22Rv1 (cell line): ENCODE results near the gene CAMK2N1.

ENCODE experiments used
- H3K27ac ChIP-seq: fragments of 450-650 bp; 2 replicates; pipeline ENCODE4 v1.5.1; 2017
- ZFX ChIP-seq: fragments of 450-650 bp; IDR thresholded peaks from 2 replicates; pipeline ENCODE4 v1.6.1; 2017; ENCODE audit warnings: antibody characterized with exemption, borderline replicate concordance
- TF ChIP-seq, protein P1 (sequence below): fragments of 450-650 bp; IDR thresholded peaks from 2 replicates; pipeline ENCODE4 v1.5.1; 2017; ENCODE audit warnings: mild to moderate bottlenecking

The CAMK2N1 gene

DNA sequence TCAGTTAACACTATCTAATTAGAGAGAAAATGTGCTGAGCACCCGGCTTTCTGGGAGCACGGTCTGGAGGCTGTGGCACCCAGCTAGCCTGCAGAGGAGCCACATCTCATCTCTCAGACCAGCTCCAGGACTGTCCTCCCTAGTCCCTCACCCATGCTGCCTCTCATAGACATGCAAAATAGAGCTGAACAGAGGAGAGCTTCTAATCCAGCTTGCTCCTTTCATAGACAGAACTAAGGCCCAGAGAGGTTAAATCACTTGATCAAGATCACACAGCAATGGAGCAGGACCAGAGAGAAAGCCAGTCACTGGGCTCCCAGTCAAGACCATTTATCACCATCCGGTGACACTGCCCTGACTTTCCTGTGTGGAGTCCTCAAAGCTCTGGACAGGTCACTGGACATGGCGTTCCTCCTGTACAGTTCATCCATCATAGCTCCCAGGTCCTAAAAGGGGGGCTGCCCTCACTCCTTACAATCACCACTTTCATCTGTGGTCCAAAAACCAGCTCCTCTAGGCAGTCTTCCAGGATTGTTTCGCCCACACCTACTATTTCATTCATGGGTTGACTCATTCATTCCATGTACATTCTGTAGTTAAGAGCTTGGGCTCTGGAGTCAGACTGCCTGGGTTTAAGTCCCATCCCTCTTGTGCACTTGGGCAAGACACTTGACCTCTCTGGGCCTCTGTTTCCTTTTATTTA, 8.8 kb upstream of the CAMK2N1 start:
- H3K27ac ChIP-seq: no peak overlapping the region
- TF ChIP-seq ZFX: no peak
- TF ChIP-seq, protein P1, sequence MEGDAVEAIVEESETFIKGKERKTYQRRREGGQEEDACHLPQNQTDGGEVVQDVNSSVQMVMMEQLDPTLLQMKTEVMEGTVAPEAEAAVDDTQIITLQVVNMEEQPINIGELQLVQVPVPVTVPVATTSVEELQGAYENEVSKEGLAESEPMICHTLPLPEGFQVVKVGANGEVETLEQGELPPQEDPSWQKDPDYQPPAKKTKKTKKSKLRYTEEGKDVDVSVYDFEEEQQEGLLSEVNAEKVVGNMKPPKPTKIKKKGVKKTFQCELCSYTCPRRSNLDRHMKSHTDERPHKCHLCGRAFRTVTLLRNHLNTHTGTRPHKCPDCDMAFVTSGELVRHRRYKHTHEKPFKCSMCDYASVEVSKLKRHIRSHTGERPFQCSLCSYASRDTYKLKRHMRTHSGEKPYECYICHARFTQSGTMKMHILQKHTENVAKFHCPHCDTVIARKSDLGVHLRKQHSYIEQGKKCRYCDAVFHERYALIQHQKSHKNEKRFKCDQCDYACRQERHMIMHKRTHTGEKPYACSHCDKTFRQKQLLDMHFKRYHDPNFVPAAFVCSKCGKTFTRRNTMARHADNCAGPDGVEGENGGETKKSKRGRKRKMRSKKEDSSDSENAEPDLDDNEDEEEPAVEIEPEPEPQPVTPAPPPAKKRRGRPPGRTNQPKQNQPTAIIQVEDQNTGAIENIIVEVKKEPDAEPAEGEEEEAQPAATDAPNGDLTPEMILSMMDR: no peak

DNA sequence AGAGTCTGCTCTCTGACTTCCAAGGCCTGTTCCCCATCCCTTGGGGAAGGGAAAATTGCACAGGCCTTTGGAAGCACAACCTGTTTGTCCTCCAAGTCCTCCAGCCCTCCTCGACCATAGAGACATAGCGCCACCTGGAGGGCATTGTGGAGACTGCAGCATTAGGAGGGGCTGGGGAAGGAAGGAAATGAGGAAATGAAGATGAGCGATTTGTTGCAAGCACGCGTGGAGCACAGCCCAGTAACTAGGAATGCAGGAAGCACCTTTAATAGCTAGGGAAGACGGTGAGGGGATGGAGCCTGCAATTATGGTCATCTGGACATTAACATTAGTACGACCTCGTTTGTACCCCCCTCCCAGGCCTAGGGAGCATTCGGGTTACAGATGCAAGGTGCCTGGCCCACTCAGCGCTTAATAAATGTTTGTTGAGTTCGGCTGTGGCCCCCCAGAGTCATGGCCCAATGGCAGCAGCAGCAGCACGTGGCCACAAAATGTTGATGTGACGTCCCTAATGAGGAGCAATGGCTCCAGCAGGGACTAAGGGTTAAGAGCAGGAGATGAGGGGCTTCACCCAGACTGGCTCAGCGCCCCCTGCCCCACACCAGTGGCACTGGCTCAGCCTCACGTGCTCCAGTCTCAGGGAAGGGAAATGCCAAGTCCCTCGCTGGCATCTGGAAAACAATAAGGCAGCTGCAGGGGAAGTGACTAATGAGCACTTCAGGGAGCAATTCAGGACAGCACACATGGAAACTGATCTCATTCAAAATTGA, 8.0 kb upstream of the CAMK2N1 start:
- H3K27ac ChIP-seq: no peak overlapping the region
- no peak for TF ChIP-seq ZFX
- TF ChIP-seq, protein P1: peak; percentile 88

DNA sequence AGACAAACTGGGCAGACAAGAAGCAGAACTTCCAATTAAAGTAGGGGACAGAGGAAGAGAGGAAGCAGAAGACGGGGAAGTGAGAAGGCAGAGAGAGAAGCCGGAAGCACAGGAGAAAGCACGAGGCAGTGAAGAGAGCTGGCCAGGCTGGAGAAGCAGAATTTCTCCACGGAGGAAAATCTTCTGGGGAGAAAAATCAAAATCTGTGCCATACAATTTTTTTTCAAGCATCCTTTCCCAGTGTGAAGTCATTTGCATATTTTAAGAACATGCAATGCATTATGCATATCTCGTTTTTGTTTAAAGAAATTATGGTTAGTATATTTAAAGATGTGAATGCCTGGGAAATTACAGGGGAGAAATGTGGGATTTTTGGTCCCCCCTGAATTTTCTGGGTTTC, 7.3 kb upstream of the CAMK2N1 start:
- TF ChIP-seq, protein P1: no peak
- TF ChIP-seq ZFX: no peak
- no peak overlapping the region for H3K27ac ChIP-seq

DNA sequence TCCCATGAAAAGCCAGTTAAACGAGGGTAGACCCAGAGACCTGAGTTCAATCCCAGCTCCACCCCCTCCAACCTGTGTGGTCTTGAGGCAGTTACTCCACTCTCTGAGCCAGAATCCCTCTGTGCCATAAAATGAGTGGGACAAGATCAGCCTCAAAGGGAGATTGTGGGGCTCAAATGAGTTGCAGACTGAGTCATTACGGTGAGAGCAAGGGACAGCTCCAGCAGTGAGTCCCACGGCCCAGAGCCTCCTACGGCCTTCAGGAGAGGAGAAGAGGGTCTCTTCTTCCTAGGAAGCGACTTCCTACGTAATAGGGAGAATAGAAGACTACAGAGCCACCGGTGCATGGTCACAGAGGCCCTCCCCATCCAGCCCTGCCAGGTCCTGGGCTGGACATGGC, 6.7 kb upstream of the CAMK2N1 start:
- TF ChIP-seq, protein P1: no peak
- no peak for TF ChIP-seq ZFX
- H3K27ac ChIP-seq: no peak overlapping the region

DNA sequence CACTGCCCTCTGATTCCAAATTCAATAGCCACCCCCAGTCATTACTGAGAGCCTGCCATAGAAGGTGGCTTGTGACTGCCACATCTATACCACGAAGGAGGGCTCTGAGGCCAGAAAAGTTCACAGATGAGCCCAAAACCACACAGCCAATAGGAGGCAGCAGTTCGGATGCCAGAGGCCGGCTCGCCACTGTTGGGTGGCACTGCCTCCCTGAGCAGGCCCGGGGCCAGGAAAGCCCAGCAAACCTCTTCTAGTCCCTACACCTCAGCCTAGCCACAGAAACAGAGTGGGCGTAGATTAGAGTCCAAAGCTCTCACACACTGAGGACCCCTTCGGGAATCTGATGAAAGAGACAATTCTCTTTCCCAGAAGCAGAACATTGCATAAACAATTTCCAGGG, 5.9 kb upstream of the CAMK2N1 start:
- TF ChIP-seq ZFX: no peak
- TF ChIP-seq, protein P1: 0 out of 2 replicates have a peak, but pooled peaks have one; percentile 7
- no peak overlapping the region for H3K27ac ChIP-seq

DNA sequence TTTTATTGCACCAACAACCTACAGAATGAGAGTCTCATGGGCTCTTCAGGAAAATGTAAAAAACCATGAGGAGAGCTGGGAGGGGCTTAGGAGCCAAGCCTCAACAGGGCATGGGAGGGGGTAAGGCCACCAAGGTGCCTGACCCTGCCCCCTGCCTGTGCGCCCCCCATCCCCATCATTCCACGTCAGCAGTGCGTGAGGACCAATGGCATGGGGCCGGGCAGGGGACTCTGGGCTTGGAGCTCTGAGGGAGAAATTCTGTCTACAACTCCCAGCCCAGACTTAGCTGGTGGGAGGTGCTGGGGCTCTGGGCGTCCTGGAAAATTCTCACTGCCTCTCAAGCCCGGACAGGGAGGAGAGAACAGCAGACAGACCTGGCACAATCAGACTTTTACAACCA, 5.2 kb upstream of the CAMK2N1 start:
- H3K27ac ChIP-seq: no peak overlapping the region
- TF ChIP-seq, protein P1: no peak
- no peak for TF ChIP-seq ZFX

DNA sequence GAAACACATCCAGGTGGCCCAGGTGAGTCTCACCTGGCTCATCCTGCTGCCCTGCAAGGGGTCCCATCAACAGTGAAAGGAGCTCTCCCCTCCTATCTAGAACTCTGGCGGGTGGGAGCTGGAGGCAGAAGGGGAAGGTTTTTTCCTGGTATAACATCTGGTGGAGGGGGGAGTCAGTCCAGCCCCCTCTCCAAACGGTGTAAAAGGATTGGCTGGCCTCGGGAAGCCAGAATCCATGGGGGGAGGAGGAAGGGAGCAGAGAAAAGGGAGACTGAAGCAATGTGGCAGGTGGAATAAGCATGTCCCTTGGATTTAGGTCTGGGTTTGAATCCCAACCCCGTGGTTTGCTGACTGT, 1.2 kb upstream of the CAMK2N1 start:
- no peak overlapping the region for H3K27ac ChIP-seq
- TF ChIP-seq ZFX: no peak
- TF ChIP-seq, protein P1: no peak
